Measurements from ENCODE around the gene CAVIN4. TPM values are rescaled to one million over a fixed set of nuclear protein-coding genes. Genes with fewer than 3 reads are reported as not detected.

Gene CAVIN4
- total and polyA plus RNA-seq, 2 of the 13 experiments (the other 11 are each of a cell fraction or from before 2014, with no cell fraction given) = 0.54 to 1.00 TPM

GRCh38 chr9:100598641-100599145 lies 20.8 kb downstream of the CAVIN4 start (continued):
- TF ChIP-seq ZNF609 (CRISPR knock-in tag; IDR thresholded peaks at IDR 0.05; ENCODE audit: borderline replicate concordance) (no peak), PAXIP1 (CRISPR knock-in tag; conservative IDR thresholded peaks at IDR 0.05) (no peak), KLF15 (CRISPR knock-in tag; IDR thresholded peaks at IDR 0.05; ENCODE audit: borderline replicate concordance) (no peak), ZKSCAN5 (CRISPR knock-in tag; IDR thresholded peaks at IDR 0.05) (no peak), KLF9 (CRISPR knock-in tag; IDR thresholded peaks at IDR 0.05; ENCODE audit: low read depth) (no peak), ZBTB7A (CRISPR knock-in tag; IDR thresholded peaks at IDR 0.05) (no peak), PHF8 (CRISPR knock-in tag; IDR thresholded peaks at IDR 0.05) (peak; percentile 47; the same call in 1 of the 2 replicates), HNF4A (CRISPR knock-in tag; IDR thresholded peaks at IDR 0.05) (no peak), NFE2 (CRISPR knock-in tag; IDR thresholded peaks at IDR 0.05) (no peak), GLMP (CRISPR knock-in tag; IDR thresholded peaks at IDR 0.05; ENCODE audit: borderline replicate concordance) (no peak), SRSF1 (optimal IDR thresholded peaks at IDR 0.05; ENCODE audit: low read depth, low read length) (peak; percentile 95), AKAP8 (CRISPR knock-in tag; IDR thresholded peaks at IDR 0.05) (no peak), CBFB (CRISPR knock-in tag; IDR thresholded peaks at IDR 0.05) (peak; percentile 17; the same call in 1 of the 2 replicates), KLF13 (CRISPR knock-in tag; IDR thresholded peaks at IDR 0.05) (0 out of 2 replicates have a peak, but pooled peaks have one; percentile 66), ZNF354B (CRISPR knock-in tag; IDR thresholded peaks at IDR 0.05) (no peak), PCBP2 (optimal IDR thresholded peaks at IDR 0.05; ENCODE audit: low read depth, low read length, poor library complexity, severe bottlenecking) (no peak), AGO1 (IDR thresholded peaks at IDR 0.05; ENCODE audit: low read depth, low read length, poor library complexity, severe bottlenecking) (peak; percentile 99), DNMT3B (CRISPR knock-in tag; conservative IDR thresholded peaks at IDR 0.05) (no peak), HIC2 (CRISPR knock-in tag; IDR thresholded peaks at IDR 0.05; ENCODE audit: low read depth) (no peak), ATAD3A (CRISPR knock-in tag; IDR thresholded peaks at IDR 0.05) (no peak)

Measured in HepG2 (cell line).